HUES6 (cell line): ENCODE data around the gene INPP4A.

ENCODE experiments used
- H3K27ac ChIP-seq: 2 replicates; pipeline ENCODE4 v1.7.0; 2013; ENCODE audit warnings: low read depth, mild to moderate bottlenecking, low read length, inconsistent platforms
- H3K27me3 ChIP-seq: 2 replicates; pipeline ENCODE4 v1.6.1; 2013; ENCODE audit warnings: low read length; ENCODE audit not compliant: control insufficient read depth, insufficient read depth
- H3K36me3 ChIP-seq: 2 replicates; pipeline ENCODE4 v1.6.1; 2013; ENCODE audit warnings: low read length; ENCODE audit not compliant: control insufficient read depth, insufficient read depth
- H3K4me1 ChIP-seq: 2 replicates; pipeline ENCODE4 v1.6.1; 2013; ENCODE audit warnings: low read length; ENCODE audit not compliant: control insufficient read depth, insufficient read depth
- H3K4me3 ChIP-seq: 2 replicates; pipeline ENCODE4 v1.5.1; 2013; ENCODE audit warnings: low read depth, low read length
- H3K9ac ChIP-seq: one replicate; pipeline ENCODE4 v1.6.1; 2013; ENCODE audit warnings: mild to moderate bottlenecking, low read length
- H3K9me3 ChIP-seq: 2 replicates; pipeline ENCODE4 v1.6.1; 2013; ENCODE audit warnings: low read depth, low read length; ENCODE audit not compliant: control insufficient read depth, insufficient read depth

INPP4A gene

DNA sequence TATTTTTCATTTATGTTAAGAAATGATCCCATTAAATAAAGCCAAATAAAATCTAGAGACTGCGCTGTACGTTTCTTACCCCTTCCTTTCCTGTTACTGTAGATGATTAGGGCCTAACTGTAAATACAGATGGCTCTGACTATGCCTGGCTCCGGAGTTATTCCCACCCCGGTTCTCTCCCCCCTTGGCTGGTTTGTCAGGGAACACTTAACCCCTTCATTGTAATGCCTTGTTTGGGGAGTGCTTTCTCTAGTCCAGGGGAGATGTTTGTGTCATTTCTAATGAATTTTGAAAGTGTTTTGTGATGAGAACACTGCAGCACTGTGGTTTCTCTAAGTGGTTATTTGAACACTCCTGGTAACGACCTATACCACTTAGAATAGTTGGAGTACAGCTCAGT is 172.5 kb downstream of the INPP4A start:
- H3K9me3 ChIP-seq = no peaks in the 10 kb centered on the region
- H3K36me3 ChIP-seq = peaks cover 60% of the 10 kb centered on the region
- no peak overlapping the region for H3K4me3 ChIP-seq
- no peak overlapping the region for H3K9ac ChIP-seq
- H3K4me1 ChIP-seq = no peaks in the 10 kb centered on the region
- H3K27me3 ChIP-seq = no peaks in the 10 kb centered on the region
- no peak overlapping the region for H3K27ac ChIP-seq

DNA sequence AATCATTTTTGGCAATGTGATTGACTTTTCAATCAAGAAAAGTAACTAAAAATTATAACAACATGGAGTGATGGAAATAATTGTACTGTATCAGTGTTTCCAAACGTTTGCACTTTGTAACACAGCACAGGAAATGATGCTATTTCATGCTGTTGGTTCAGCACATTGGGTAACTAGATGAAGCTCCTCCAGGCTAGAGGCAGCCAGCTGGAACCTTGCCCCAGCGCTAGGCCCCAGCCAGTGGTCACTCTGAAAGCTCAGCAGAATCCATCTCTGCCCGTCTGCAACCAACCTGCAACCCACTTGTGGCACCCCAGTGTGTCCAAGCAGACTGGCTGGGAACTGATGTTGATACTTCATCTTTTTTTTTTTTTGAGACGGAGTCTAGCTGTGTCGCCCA is 179.0 kb downstream of the INPP4A start:
- Histone ChIP-seq H3K27ac (no peak overlapping the region), H3K4me3 (no peak overlapping the region), H3K9ac (no peak overlapping the region), H3K4me1 (no peaks in the 10 kb centered on the region), H3K27me3 (no peaks in the 10 kb centered on the region), H3K9me3 (no peaks in the 10 kb centered on the region), H3K36me3 (no peaks in the 10 kb centered on the region)

DNA sequence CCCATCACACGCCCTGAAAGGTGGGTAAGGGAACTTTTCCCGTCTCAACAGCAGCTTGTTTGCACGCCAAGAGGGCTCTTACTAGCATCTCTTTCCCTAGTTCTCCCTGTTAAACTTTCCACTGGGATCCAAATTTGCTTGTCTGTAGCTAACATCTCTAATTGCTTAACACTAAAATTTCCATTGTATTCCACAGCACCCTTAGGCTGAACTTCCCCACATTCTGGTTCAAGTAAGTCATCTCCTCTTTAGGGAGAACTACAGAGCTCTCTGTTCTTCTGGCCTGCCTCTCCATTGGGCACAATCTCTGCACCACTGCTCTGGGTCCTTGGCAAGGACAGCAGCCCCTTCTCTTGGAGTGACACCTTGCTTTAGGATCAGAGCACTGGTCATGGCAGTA is 187.7 kb downstream of the INPP4A start:
- Histone ChIP-seq H3K9me3 (no peaks in the 10 kb centered on the region), H3K36me3 (no peaks in the 10 kb centered on the region), H3K9ac (no peak overlapping the region), H3K4me1 (peaks cover 9% of the 10 kb centered on the region), H3K4me3 (no peak overlapping the region), H3K27ac (no peak overlapping the region), H3K27me3 (no peaks in the 10 kb centered on the region)

DNA sequence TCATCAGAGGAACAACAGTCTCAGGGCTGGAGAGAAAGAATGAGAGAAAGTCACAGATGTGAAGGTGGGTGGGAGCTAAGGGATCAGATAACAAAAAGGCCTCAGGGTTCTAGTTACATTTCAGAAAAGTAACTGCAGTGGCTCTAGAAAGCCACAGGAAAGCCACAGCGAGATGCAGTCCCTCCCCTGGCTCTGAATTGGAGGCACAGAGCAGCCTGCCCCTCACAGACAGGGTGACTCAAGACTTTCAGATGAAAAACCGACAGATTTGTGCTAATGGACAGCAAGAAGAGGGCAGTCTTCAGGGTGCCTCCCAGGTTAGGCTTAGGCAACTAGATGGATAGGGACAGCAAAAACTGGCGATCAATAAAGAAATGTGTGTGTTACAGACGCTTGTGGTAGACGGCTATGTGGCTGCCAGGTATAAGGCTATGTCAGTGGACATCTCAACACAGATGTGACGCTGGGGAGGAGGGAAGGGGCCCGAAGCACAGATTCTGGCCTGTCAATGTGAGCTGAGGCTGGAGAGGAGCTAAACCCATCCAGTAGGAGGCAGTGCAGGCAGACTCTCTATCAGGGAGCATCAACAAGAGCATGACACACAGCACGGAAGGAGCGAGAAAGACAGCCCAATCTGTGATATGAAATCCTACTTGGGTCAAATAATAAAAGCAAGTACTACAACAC is 189.9 kb downstream of the INPP4A start:
- Histone ChIP-seq H3K27ac (no peak overlapping the region), H3K4me3 (no peak overlapping the region), H3K9ac (no peak overlapping the region), H3K36me3 (no peaks in the 10 kb centered on the region), H3K9me3 (no peaks in the 10 kb centered on the region), H3K4me1 (peaks cover 9% of the 10 kb centered on the region), H3K27me3 (no peaks in the 10 kb centered on the region)

DNA sequence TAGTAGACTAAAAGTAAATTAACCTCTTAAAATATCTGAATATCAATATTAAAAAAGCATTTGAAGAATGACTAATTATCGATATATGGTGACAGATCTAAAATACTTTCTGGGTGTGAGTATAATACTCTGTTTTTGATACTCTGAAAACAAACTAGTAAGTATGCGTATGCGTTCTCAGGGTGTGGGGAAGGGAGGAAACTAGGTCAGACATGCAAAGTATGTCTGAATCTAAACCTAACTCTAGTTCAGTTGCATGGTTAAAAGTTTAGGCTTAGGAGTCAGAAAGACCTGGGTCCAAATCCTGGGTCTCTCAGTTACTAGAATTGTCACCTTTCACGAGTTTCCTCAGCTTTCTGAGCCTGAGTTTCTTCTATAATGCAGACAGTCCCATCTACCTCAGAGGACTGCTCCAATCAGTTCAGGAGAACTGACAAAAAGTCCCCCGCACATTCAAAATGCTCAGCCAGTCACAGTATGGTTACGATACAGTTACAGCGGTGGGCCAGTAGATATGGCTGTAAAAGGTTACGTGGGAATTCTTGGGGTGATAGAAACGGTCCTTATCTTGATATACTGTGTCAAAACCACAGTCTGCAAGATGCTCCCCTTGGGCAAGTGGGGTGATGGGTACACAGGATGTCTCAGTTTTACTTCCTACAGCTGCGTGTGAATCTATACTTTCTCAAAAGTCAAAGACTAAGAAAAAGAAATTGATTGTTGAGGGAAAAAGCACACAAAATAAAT is 192.9 kb downstream of the INPP4A start:
- Histone ChIP-seq H3K9ac (no peak overlapping the region), H3K4me3 (no peak overlapping the region), H3K27ac (no peak overlapping the region), H3K27me3 (no peaks in the 10 kb centered on the region), H3K36me3 (no peaks in the 10 kb centered on the region), H3K4me1 (peaks cover 9% of the 10 kb centered on the region), H3K9me3 (no peaks in the 10 kb centered on the region)

DNA sequence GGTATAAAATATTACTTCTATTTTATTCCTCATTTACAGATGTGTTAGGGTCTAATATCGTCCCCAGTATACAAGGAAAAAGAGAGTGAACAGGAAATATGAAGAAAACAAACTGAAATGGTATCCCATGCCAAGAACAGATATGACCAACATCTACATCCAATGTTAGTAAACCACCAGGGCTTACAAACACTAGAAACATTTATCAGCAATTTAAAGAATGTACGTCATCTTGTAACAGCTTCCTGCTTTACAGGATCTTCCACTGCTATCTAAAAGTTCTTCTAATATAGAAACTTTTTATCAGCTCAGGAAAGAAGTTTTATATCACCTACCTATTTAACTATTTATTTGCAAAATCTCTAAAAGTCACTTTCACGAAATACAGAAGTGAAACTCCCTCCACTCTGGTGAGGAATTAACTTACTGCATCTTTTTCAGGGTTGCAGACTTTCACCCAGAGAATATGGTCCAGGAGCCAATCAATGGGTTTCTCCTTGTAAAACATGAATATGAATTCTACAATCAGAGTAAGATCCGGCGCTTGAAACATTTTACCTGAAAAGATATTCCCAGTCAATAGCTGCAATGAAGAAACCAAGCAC is 198.9 kb downstream of the INPP4A start:
- no peaks in the 10 kb centered on the region for H3K27me3 ChIP-seq
- H3K27ac ChIP-seq = no peak overlapping the region
- no peak overlapping the region for H3K9ac ChIP-seq
- no peak overlapping the region for H3K4me3 ChIP-seq
- H3K4me1 ChIP-seq = peaks cover 14% of the 10 kb centered on the region; the same call in 1 of the 2 replicates
- H3K36me3 ChIP-seq = no peaks in the 10 kb centered on the region
- no peaks in the 10 kb centered on the region for H3K9me3 ChIP-seq
